Stimulated activated CD8-positive, alpha-beta memory T cell treated with anti-CD3 and anti-CD28 coated beads, Interleukin-15, amount 100 ng/mL, for 1 hour (primary cell): Measurements from ENCODE around the gene COL28A1.

ENCODE experiments used
- DNase-seq: peaks from one replicate; pipeline ENCODE4 v3.0.0-alpha.2; 2020; ENCODE audit warnings: low read depth

COL28A1 gene

DNA sequence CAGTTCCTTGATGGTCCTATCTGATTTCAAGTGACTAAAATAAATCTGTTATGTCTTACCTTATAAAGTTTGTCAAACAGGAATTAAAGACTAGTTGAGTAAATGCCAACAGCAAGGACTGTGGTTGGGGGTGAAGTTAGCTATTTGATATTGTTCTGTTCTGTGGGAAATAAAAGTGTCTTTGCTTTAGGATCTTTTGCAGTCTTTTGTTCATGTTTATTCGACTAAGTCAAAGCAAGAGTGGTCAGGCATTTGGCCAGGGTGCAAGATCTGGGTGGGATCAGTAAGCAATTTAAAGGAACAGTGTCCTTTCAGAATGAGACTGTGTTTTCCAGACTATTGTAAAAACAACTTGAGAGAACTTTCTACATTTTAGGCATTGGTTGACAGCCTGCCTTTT lies at the start of gene COL28A1:
COL28A1 (minus strand) TSS at position 183 of the 400 bp plus-strand sequence. CDS start 2,998 bp downstream, outside the sequence.
- DNase-seq: no peak

DNA sequence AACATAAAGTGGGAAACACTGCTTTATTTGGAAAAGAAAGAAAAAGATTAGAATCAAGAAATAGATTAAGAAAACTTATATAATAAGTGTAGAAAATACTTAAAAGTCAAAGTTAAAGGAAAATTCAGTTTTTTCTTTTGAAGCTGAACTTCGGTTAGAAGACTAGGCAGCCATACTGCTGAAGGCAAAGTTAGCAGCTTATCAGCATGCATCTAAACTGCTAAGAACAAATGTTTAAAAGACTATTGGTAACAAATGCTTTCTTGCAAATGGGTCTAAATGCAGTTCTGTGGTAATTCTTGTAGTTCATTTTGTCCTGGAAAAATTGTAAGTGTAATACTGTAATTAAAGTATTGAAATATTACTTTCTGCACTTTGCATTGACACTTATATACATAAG lies 49.0 kb upstream of the COL28A1 start:
- no peak for DNase-seq

DNA sequence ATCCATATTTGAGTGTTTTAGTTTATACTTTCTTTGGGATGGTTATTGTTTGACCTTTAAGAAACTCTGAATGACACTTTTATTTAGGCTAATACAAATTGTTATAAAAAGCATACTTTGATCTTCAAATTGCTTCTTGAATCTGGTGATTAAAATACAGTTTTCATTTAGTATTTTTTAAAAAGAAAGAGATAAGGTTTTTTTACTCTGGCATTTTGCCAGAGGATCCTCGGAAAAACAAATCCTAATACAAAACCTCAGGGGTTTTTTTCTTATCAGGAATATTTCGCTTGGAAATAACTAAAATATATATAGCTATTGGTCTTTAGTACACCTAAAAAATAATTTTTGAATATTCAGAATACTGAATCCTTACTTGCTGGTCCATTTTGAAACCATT lies 48.1 kb upstream of the COL28A1 start:
- DNase-seq: no peak

DNA sequence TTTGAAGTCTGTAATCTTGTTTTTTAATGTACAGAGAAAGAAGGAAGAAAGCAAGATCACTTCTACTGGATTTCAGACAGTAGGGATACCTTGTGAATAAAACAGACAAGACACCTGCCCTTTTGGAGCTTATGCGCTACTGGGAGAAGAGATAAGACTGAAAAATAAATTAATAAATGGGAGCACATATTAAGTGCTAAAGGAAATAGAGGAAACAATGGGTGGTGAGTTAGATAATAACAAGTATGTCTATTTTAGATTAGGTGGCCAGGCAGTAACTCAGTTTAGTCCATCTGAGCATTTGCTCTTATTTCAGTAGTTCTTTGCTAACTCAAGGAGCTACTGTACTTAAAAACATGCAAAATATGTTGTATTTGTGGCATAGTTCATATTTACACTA lies 46.9 kb upstream of the COL28A1 start:
- DNase-seq: no peak

DNA sequence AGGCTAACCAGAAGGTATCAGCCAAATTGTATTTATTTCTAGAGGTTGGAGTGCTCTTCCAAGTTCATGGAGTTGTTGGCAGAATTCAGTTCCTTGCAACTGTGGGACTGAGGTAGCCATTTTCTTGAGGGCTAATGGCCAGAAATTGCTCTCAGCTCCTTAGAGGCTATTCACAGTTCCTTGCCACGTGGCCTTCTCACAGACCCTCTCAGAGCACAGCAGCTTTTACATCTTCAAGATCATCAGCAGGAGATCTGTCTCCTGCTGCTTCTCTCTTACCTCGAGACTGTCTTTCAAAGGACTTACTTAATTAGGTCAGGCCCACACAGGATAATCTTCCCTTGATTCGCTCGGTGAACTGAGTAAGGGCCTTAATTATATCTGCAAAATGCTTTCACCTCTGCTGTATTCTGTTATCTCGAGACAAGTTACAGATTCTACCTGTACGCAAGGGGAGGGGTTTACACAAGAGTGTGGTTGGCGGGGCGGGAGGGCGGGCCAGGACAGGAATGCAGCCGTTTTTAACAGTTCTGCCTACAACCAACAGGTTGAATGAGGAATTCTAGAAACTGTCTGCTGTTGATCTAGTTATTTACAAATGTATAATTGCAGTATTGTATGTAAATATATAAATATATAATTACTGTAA lies 46.0 kb upstream of the COL28A1 start:
- no peak for DNase-seq

DNA sequence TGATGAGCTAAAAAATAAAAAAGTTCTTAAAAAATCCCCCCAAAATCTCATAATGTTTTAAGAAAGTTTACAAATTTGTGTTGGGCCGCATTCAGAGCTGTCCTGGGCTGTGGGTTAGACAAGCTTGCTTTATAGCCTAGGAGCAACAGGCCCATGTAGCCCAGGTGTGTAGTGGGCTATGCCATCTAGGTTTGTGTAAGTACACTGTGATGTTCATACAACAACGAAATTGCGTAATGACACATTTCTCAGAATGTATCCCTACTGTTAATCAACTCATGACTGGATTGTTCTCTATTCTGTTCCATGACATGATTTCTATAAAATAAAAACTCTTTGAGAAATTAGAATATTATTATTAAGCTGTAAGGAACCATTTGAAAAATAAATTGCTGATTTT lies 44.0 kb upstream of the COL28A1 start:
- no peak for DNase-seq

DNA sequence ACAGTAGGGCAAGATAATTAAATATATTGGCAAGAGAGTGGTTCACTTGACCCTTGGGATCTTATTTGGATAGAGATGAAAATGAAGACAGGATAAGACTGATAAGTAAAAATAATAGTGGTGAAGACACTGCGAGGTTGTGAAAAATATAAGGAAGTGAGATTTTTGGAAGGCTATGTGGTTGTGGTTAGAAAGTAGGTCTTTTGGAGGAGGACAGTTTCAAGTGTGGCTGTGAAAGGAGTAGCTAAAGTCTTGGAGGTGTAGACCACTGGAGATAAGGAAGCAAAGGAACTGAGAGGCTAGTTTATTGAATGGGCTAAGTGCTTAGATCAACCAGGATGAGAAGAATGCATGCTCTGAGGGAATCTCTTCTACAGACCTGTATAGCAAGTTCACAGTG lies 42.2 kb upstream of the COL28A1 start:
- no peak for DNase-seq

DNA sequence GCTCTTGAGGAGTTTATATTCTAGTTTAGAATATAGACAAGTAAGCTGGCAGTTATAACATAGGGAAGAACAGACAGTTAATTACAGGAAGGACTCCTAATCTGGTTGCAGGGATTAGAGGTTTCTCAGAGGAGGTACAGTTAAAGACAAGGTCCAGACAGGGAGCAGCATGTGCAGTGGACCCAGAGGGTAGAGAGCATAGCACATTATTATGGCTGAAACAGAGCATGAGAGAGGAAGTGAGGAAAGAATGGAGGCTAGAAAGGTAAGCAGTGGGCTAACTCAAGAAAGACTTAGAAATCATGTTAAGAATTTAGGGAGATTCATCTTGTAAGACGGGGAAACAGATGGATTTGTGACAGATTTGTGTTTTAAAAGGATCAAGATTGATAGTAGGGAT lies 40.7 kb upstream of the COL28A1 start:
- no peak for DNase-seq

DNA sequence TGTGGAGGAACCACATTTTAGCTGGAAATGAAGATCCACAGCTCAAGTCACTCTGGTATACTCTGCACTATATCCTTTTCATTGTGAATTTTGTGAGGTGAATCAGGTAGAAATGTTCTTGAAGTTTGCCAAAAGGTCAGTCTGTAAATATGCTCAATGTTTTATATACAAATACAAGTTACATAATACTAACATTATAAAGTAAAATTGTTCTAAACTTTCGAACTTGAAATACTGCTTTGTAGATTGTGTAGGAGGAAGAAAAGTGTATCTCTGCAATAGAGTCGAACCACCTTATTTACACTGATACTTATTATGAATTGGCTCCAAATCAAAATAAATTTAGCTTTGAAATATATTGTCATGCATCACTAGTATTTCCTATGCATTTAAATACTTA lies 38.0 kb upstream of the COL28A1 start:
- DNase-seq: no peak

DNA sequence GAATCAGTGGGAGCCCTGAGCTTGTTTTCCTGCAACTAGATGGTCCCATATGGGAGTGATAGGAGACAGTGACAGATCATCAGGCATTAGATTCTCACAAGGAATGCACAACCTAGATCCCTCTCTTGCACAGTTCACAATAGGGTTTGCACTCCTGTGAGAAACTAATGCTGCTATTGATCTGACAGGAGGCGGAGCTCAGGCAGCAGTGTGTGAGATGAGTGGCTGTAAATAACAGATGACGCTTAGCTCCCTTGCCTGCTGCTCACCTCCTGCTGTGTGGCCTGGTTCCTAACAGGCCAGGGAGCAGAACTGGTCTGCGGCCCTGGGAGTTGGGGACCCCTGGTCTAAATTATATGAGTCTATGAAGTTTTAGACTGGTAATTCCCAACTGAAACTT lies 34.9 kb upstream of the COL28A1 start:
- DNase-seq: no peak

DNA sequence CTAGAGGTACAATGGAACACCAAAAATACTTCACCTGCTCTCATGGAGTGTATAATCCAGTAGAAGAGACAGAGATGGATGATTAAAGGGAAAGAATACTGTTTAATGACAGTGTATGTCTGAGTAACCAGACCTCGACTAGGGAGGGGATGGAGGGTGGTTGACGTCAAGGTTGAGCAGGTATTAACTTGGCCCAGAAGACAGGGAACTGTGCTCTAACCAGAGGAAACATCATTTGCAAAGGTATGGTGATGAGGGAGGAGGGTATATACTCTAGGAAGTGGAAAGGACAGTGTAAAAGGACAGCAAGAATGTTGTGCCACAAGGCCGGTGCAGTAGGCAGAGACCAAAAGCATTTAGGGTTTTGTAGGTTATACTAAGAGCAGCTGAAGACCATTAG lies 33.9 kb upstream of the COL28A1 start:
- DNase-seq: no peak

DNA sequence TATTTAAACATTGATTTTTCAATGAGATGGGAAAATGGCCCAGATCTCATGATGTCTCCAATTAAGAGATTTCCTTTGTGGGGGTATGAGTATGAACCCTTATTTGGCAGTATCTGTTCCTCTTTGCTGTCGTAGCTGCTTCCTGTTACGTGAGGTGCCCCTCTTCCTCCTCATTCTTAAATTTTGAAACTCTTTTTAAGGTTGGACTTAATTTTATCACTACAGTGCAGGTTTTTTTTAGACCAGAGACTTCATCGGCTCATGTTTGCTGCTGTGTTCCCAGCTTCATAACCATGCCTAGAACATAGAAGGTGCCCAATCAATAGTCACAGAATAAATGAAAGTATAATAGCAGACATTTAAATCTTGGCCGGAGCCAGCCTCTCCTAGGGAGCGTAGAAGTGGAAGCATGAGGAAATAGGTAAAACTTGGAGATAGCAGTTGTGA lies 33.4 kb upstream of the COL28A1 start:
- no peak for DNase-seq

DNA sequence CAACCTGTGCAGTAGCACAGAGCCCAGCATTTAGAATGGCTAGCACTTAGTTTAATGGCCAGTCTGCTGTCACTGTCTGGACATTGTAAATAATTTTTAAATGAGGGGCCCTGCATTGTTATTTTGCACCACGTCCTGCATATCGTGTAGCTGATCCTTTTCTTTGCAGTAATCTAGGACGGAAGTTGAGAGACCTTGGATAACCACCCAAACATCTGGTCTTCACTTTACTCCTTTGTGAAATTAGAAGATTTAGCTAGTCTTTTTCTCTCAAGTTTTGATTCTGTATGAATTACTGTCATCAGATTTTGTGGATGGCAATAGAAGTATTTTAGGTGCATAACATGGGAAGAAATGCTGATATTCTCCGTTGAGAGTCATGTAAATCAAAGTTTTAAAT lies 32.9 kb upstream of the COL28A1 start:
- no peak for DNase-seq

DNA sequence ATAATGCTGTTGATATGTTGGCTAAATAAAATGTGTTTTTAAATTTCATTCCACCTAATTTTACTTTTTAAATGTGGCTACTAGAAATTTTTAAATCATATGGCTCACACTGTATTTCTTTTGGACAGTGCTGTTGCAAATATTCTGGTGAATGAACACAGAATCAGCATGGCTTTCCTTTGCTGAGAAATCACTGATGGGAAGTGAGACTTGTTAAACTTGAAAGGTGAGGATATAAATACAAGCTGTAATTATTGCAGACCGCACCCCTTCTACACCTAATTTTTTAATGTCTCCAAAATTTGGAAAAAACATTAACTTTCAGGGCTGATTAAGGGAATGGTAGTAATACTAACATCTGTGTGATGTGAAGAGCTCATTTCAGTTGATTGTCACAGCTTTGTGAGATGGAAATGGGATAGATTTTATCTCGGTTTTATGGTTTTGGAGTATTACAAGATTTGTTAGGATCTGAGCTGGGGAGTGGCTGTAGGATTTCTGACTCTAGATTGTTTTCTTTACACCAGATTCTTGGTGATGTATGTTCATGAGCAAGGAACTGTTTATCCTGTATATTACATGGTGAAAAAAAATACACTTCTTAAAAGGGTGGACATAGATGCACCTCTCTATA lies 32.3 kb upstream of the COL28A1 start:
- DNase-seq: no peak

DNA sequence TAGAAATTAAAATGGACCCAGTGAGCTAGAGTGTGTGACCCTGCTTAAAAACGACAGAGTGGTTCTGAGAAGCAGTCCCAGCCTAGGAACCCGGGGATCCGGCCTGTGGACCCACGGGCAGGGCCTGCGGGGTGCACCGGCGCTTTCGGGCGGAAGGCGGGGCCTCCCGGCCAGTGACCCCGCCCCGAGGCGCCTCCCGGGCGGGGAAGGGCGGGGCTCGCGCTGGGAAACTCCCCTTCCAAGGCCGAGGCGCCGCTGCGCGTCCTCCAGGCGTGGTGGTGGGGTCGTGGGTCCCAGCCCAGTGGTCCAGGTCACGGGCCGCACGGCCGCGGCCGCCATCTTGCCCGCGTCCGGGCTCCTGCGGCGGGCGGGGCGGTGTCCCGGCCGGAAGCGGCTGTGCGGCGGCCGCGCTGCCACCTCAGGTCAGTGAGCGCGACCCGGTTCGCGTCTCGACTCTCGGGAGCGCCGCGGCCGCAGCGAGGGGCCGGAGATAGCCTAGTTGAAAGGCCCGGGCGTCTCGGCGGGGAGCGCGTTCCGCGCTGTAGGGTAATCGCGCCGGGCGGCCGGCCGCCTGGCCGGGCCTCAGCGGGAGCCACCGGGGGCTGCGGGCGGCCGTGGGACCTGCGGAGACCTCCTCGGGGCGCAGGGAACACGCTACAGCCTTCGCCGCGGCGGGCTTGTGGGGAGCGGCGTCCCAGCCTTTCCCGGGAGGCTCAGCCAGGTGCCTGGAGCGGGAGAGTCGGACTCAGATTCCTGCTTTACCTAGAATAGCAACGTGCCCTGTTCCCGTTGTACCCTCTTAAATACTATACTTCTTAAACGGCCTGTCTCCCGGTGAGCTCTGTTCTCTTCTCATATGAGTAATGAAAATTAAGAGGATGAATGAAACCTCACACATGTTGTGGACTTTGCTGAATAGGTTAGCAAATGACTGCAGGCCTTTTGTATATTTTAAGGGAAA lies 31.3 kb upstream of the COL28A1 start, which contains the start of gene MIOS:
MIOS (plus strand) TSS at position 234 of the 961 bp plus-strand sequence. CDS start 5,592 bp downstream, outside the sequence.
- DNase-seq: peak; percentile 53

DNA sequence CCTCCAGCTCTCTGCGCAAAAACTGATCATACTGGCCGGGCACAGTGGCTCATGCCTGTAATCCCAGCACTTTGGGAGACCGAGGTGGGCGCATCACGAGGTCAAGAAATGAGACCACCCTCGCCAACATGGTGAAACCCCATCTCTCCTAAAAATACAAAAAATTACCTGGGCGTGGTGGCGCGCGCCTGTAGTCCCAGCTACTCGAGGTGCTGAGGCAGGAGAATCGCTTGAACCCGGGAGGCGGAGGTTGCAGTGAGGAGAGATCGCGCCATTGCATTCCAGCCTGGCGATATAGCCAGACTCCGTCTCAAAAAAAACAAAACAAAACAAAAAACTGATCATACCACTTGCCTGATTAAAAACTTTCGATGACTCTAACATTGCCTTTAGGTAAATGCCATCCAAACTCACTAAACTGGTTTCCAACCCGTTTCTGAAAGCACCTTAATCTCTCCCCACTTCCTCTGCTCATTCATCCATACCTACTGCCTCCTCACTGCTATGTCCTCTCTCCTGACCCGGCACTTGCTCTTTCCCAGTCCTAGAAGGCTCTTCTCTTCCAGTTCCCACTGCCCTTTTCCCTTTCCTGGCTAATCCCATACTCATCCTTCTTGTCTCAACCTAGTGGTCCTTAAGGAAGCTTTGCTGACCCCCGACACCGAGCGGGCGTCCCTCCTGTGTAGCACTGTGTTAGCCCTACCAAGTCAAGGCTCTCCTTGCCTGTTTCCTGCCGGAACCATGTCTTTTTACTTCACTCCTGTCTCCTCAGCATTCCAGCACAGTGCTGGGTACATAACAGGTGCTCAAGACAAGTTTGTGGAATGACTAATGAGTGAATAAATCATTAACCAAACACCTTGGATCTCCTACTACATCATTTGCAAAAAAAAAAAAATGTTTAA lies 30.3 kb upstream of the COL28A1 start:
- no peak for DNase-seq

DNA sequence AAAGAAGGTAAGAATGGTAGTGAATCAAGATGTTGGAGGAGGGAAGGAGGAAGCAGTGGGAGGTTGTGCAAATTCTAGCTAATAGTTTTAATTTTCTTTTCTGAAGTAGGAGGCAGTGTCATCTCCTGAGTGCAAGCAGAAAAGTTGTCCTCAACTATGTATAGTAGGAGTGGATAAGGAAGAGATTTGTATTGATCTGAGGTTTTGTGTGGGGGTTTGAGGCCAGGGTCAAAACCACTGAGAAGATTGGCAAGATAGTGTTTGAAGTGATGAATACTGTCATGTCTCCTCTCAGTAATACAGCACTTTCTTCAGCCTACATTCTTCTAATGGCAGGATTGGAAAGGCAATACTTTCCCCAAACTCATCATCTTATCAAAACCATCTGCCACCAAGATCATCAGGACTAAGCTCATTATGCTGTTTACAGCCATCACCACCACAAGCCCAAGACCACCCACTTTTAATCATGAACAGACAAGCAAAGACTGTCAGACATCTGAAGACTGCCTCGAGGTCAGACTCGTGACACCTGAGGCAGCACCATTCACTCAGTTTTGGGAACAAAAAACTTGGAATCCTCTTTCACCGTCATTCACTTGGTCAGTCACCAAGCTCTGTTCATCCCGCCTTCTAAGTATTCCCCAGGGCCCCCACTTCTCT lies 29.5 kb upstream of the COL28A1 start:
- DNase-seq: no peak

DNA sequence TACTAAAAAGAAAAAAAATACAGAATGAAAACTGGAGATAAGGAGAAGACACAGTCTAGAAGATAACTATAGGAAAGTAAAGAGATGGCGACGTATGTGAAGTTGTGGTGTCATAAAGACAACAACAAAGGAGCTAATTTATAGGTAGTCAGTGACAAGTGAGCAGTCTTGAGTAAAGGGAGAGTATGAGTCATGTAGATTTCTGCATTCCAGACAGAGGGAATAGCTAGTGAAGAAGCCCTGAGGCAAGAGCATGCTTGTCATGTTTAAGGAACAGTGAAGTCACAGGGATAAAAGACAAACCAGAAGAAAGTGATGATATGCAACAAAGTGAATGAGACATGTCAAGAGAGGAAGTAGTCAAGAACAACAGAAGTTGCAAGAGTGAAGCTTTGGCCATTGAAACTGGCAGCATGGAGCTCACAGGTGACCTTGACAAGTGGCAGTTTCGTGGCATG lies 28.7 kb upstream of the COL28A1 start:
- DNase-seq: no peak

DNA sequence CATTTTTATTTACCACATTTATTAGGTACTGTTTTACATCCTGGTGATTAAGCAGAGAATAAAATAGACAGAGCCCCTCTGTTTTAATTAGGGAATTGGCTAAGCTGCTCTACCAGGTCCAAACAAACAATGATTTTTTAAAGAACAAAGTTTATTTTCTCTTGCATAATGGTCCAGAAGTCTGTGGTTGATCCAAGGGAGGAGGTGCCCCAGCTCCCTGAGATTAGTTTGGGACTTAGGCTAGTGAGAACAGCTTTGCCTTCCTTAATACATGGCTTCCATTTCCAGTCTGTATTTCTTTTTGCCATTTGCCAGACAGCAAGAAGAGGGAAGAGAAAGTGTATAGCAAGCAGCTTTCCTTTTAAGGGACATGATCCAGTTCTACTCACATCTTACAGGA lies 28.1 kb upstream of the COL28A1 start:
- no peak for DNase-seq

DNA sequence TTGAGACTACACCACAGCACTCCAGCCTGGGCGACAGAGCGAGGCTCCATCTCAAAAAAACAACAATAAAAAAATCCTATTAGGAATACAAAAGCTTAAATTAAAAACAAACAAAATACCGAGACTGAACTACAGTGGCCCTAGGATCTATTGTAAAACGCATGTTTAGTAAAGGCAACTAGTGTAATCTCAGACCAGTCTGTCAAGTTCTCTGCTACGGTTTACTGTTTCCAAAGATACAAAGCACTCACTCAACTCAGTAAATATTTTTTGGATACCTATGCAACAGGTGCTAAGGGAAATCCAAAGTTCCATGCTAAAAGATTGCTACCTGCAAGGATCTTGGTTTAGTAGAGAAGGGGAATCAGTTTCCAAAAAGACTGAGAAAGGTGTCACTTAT lies 27.6 kb upstream of the COL28A1 start:
- no peak for DNase-seq

DNA sequence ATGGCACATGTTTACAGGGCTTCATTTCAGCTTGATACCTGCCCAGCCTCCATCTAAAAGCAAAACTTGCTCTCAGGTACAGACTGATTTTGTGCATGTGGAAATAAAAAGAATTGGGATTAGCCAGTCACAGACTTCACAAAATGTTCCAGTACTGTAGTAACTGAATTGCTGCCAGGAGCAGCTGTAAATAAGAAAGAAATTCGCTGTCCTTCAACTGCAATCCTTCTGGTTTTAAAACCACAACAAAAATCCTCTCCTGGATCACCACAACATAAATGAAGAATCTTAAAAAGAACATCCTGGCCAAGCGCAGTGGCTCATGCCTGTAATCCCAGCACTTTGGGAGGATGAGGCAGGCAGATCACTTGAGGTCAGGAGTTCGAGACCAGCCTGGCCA lies 27.1 kb upstream of the COL28A1 start:
- no peak for DNase-seq
